Measurements from ENCODE around the gene ART3. TPM values are rescaled to one million over a fixed set of nuclear protein-coding genes. Genes with fewer than 3 reads are reported as not detected.

Gene ART3
- total and polyA plus RNA-seq, 2 of the 8 experiments (the other 6 are each of a cell fraction or from before 2014, with no cell fraction given): 0.21 to 0.63 TPM

DNA sequence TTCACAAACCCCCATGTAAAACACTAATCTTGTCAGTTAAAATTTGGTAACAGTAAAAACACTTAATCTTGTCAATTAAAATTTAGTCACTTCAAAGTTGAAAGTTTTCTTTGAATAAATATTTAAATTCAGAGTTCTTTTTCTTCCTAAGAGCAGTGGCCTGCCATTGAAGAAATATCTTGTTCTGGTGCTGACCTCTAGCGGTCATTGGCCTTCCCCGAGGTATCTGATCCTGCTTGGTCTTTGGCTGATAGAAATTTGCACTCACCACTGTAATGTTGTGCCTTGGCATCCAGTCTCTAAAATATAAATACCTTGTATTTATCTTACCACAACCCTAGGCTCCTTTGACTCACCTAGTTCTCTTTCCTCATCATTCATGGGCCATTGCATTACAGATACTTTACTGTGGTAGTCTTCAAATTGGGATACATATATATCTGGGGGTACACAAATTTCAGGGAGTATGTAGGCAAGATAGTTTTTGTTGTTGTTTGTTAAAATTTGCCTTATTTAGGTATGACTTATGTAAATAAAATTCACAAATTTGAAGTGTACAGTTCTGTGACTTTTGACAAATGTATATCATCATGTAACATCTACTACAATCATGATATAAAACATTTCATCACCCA lies 6.7 kb upstream of the ART3 start:
- DNase-seq (ENCODE audit: low read depth in 1 of 2, low spot score in 2 of 2): peak in 1 of 2 experiments; percentile 71
- Histone ChIP-seq H3K4ac (replicated peaks; ENCODE audit: insufficient read length, low read depth, low read length) (no peak overlapping the region), H3K4me1 (replicated peaks in 1 of 4; ENCODE audit: control insufficient read depth in 3 of 4, insufficient read depth in 4 of 4, low read length in 3 of 4) (peaks cover 0 to 5% (median 4%) of the 10 kb centered on the region in 4 experiments; a peak in 4 of 7 replicates), H3K14ac (ENCODE audit: insufficient read length) (no peak overlapping the region), H3K56ac (replicated peaks; ENCODE audit: insufficient read length, low read depth, low read length) (no peak overlapping the region), H4K8ac (ENCODE audit: extremely low read depth, insufficient read depth, low read length) (no peak overlapping the region), H4K5ac (ENCODE audit: insufficient read length, low read depth, low read length) (no peak overlapping the region), H3K79me1 (ENCODE audit: low read depth, low read length) (no peaks in the 10 kb centered on the region), H2BK120ac (replicated peaks; ENCODE audit: low read depth, low read length) (no peak overlapping the region), H2AFZ (ENCODE audit: low read length) (no peak overlapping the region), H3K79me2 (ENCODE audit: control insufficient read depth in 1 of 2, insufficient read depth in 2 of 2, low read length in 2 of 2) (no peaks in the 10 kb centered on the region), H2BK12ac (ENCODE audit: low read depth, low read length) (no peak overlapping the region), H2BK15ac (ENCODE audit: low read length) (no peak overlapping the region), H3K23me2 (ENCODE audit: low read depth, low read length) (no peaks in the 10 kb centered on the region; the same call in 1 of the 2 replicates), H3K9me3 (ENCODE audit: insufficient read depth in 2 of 2, low read depth in 1 of 2, low read length in 1 of 2) (no peaks in the 10 kb centered on the region), H3K9ac (replicated peaks in 1 of 4; ENCODE audit: extremely low read depth in 1 of 4, low read depth in 3 of 4, low read length in 3 of 4) (no peak overlapping the region), H2AK5ac (ENCODE audit: low read depth, low read length) (no peak overlapping the region), H2BK20ac (ENCODE audit: low read length) (no peak overlapping the region), H2BK5ac (ENCODE audit: low read depth, low read length) (no peak overlapping the region), H3K27me3 (replicated peaks in 1 of 4; ENCODE audit: control insufficient read depth in 3 of 4, extremely low read depth in 1 of 4, insufficient read depth in 3 of 4, low read length in 3 of 4) (no peaks in the 10 kb centered on the region), H3K27ac (ENCODE audit: low read depth, low read length) (no peak overlapping the region), H3K18ac (ENCODE audit: extremely low read depth, low read length) (no peak overlapping the region), H4K91ac (replicated peaks; ENCODE audit: insufficient read length, low read length) (no peak overlapping the region), H3K23ac (ENCODE audit: insufficient read length) (no peak overlapping the region), H4K20me1 (replicated peaks in 1 of 2; ENCODE audit: control insufficient read depth in 1 of 2, insufficient read depth in 2 of 2, low read length in 2 of 2) (no peaks in the 10 kb centered on the region), H3K36me3 (ENCODE audit: control insufficient read depth in 2 of 4, insufficient read depth in 4 of 4, low read length in 3 of 4) (no peaks in the 10 kb centered on the region), H3K4me3 (ENCODE audit: extremely low read depth in 1 of 4, insufficient read depth in 2 of 4, low read depth in 3 of 4, low read length in 4 of 4) (no peak overlapping the region), H3K4me2 (ENCODE audit: insufficient read depth in 1 of 2, low read depth in 2 of 2, low read length in 2 of 2) (no peak overlapping the region)
- peak; percentile 47; the same call in 1 of the 2 replicates for TF ChIP-seq YY1 (IDR thresholded peaks at IDR 0.05; ENCODE audit: low read depth, low read length)
- TF ChIP-seq RAD21 (IDR thresholded peaks at IDR 0.05 in 1 of 2, conservative IDR thresholded peaks at IDR 0.05 in 1 of 2; ENCODE audit: low read depth in 2 of 2, low read length in 2 of 2): peak; percentile 88 to 90
- TF ChIP-seq TAF1 (IDR thresholded peaks at IDR 0.05; ENCODE audit: low read depth, low read length): no peak
- TF ChIP-seq, protein P1, sequence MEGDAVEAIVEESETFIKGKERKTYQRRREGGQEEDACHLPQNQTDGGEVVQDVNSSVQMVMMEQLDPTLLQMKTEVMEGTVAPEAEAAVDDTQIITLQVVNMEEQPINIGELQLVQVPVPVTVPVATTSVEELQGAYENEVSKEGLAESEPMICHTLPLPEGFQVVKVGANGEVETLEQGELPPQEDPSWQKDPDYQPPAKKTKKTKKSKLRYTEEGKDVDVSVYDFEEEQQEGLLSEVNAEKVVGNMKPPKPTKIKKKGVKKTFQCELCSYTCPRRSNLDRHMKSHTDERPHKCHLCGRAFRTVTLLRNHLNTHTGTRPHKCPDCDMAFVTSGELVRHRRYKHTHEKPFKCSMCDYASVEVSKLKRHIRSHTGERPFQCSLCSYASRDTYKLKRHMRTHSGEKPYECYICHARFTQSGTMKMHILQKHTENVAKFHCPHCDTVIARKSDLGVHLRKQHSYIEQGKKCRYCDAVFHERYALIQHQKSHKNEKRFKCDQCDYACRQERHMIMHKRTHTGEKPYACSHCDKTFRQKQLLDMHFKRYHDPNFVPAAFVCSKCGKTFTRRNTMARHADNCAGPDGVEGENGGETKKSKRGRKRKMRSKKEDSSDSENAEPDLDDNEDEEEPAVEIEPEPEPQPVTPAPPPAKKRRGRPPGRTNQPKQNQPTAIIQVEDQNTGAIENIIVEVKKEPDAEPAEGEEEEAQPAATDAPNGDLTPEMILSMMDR (IDR thresholded peaks at IDR 0.05; ENCODE audit: control extremely low read depth in 1 of 3, insufficient read depth in 1 of 3, low read depth in 1 of 3, low read length in 3 of 3): peak; percentile 42 to 79 (median 78)
- no peak for TF ChIP-seq TCF12 (IDR thresholded peaks at IDR 0.05; ENCODE audit: low read depth, low read length)
- ChIA-PET POLR2A (ENCODE audit: partially characterized antibody) (no interaction called here), CTCF (ENCODE audit: partially characterized antibody) (interaction anchor here (0.7 to 6.7 kb wide), 15 partner anchors 9 to 172 kb away, joined by 3 to 88 read pairs (median 5); partner anchors contain the start of gene SDAD1)
- peak; percentile 87 for FAIRE-seq
- WGBS, 2 experiments (ENCODE audit: extremely low coverage in 1 of 2, insufficient coverage in 1 of 2, insufficient read length in 1 of 2, insufficient replicate concordance in 2 of 2, low coverage in 1 of 2, low lambda C conversion rate in 2 of 2, missing lambda C conversion rate in 1 of 2): 2% methylated on average over 2 of the region's 2 CpGs; no CpG with 5 or more reads in 1 of the 2 experiments
